ENCODE results near the gene FARP1.

FARP1 gene

GRCh38 chr13:98370261-98370660 lies 227.4 kb downstream of the FARP1 start:
- DNase-seq: no peak

GRCh38 chr13:98370806-98371515 lies 228.1 kb downstream of the FARP1 start:
- DNase-seq: no peak

GRCh38 chr13:98371516-98372023 lies 228.7 kb downstream of the FARP1 start:
- DNase-seq: no peak

GRCh38 chr13:98372876-98373275 lies 230.0 kb downstream of the FARP1 start:
- DNase-seq: no peak

- no peak for DNase-seq
These were observed 231.9 kb downstream of the FARP1 start for GRCh38 chr13:98374750-98375149.

- no peak for DNase-seq
These were observed 234.9 kb downstream of the FARP1 start for GRCh38 chr13:98377635-98378378.

- no peak for DNase-seq
These were observed 241.8 kb downstream of the FARP1 start for GRCh38 chr13:98384739-98385138.

- DNase-seq: no peak
These were observed 242.7 kb downstream of the FARP1 start for GRCh38 chr13:98385606-98386005.

- DNase-seq: no peak
These were observed 243.7 kb downstream of the FARP1 start for GRCh38 chr13:98386637-98387036.

- DNase-seq: no peak
These were observed 246.4 kb downstream of the FARP1 start for GRCh38 chr13:98389319-98389718.

- DNase-seq: no peak
These were observed 247.3 kb downstream of the FARP1 start for GRCh38 chr13:98390086-98390715.

- DNase-seq: no peak
These were observed 251.0 kb downstream of the FARP1 start for GRCh38 chr13:98393873-98394272.

- DNase-seq: no peak
These were observed 252.1 kb downstream of the FARP1 start for GRCh38 chr13:98394820-98395510.

- DNase-seq: no peak
These were observed 253.3 kb downstream of the FARP1 start for GRCh38 chr13:98396071-98396710.

GRCh38 chr13:98397221-98397620 lies 254.3 kb downstream of the FARP1 start:
- no peak for DNase-seq

GRCh38 chr13:98397861-98398260 lies 255.0 kb downstream of the FARP1 start:
- no peak for DNase-seq

GRCh38 chr13:98398581-98398980 lies 255.7 kb downstream of the FARP1 start:
- DNase-seq: no peak

- DNase-seq: no peak
These were observed 256.9 kb downstream of the FARP1 start for GRCh38 chr13:98399756-98400155.

GRCh38 chr13:98401934-98402333 lies 259.0 kb downstream of the FARP1 start:
- DNase-seq: no peak

- no peak for DNase-seq
These were observed 260.2 kb downstream of the FARP1 start for GRCh38 chr13:98403076-98403475.

- no peak for DNase-seq
These were observed 262.2 kb downstream of the FARP1 start for GRCh38 chr13:98405107-98405571.

- DNase-seq: no peak
These were observed 262.9 kb downstream of the FARP1 start for GRCh38 chr13:98405690-98406344.

Measured in activated CD8-positive, alpha-beta memory T cell treated with anti-CD3 and anti-CD28 coated beads, Interleukin-2, amount 50 U/mL, for 48 hours (primary cell).